Prostate gland (tissue), 2 donors: Measurements from ENCODE around the gene RNASEH2B.

Source experiments
- POLR2A ChIP-seq: fragments of 450-650 bp; IDR thresholded peaks from one replicate; pipeline ENCODE4 v1.6.1; 2016; ENCODE audit warnings: antibody characterized with exemption, mild to moderate bottlenecking
- POLR2AphosphoS5 ChIP-seq: sonication (generic); formaldehyde crosslinking; IDR thresholded peaks from one replicate; pipeline ENCODE4 v1.6.1; 2017; ENCODE audit warnings: antibody characterized with exemption
- TF ChIP-seq, protein P1 (sequence below), 4 experiments: fragments of 200-600 bp in 2 of 4; fragments of 450-650 bp in 2 of 4; sonication (generic) in 2 of 4; IDR thresholded peaks; 1 replicate in 3 of 4; 2 replicates in 1 of 4; pipeline ENCODE4 v1.5.1; 2016 to 2019; ENCODE audit warnings: antibody characterized with exemption in 4 of 4, mild to moderate bottlenecking in 2 of 4, moderate library complexity in 2 of 4

GRCh38 chr13:50908371-50908770 is 1.2 kb upstream of the RNASEH2B start:
- TF ChIP-seq, protein P1, sequence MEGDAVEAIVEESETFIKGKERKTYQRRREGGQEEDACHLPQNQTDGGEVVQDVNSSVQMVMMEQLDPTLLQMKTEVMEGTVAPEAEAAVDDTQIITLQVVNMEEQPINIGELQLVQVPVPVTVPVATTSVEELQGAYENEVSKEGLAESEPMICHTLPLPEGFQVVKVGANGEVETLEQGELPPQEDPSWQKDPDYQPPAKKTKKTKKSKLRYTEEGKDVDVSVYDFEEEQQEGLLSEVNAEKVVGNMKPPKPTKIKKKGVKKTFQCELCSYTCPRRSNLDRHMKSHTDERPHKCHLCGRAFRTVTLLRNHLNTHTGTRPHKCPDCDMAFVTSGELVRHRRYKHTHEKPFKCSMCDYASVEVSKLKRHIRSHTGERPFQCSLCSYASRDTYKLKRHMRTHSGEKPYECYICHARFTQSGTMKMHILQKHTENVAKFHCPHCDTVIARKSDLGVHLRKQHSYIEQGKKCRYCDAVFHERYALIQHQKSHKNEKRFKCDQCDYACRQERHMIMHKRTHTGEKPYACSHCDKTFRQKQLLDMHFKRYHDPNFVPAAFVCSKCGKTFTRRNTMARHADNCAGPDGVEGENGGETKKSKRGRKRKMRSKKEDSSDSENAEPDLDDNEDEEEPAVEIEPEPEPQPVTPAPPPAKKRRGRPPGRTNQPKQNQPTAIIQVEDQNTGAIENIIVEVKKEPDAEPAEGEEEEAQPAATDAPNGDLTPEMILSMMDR (IDR thresholded peaks at IDR 0.05), result no peak
- TF ChIP-seq POLR2A (no peak), POLR2AphosphoS5 (no peak)
